NCI-H1694 (cell line): ENCODE data around the gene IFIH1.

Experiments used
- DNase-seq: peaks from one replicate; lab custom pipeline; 2025; lab: John Stamatoyannopoulos, UW

IFIH1 gene

GRCh38 chr2:162257425-162257824 lies 61.1 kb downstream of the IFIH1 start:
- no peak for DNase-seq

- no peak for DNase-seq
Measured at GRCh38 chr2:162256591-162256991, 61.9 kb downstream of the IFIH1 start.

DNA sequence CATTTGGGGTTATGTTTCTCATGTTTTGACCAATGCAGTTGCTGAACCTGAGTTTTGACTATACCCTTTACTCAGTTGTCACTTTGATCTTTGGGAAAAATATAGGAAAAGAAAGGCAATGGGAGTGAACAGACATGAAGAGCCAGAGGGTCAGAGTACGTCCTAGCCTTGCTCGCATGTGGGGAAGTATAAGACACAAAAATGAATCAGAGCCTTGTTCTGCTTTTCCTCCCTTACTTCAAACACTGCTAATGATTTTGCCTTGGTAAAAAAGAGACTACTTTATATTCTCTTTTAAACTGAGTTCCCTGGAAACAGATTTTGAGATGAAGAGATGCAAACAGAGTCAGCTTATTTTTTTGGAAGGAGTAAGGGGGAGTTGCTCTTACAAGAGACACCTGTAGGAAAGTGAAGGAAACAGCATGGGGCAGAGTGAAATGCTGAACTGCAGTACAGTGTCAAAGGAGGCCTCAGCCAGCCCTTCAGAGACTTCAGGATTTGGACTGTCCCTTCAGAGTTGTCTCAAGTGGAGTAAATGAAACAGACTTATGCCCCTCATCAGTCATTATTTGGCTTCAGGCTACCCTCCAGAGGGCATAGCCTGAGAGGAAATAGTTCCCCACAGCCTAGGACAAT lies 64.1 kb downstream of the IFIH1 start:
- DNase-seq: no peak

DNA sequence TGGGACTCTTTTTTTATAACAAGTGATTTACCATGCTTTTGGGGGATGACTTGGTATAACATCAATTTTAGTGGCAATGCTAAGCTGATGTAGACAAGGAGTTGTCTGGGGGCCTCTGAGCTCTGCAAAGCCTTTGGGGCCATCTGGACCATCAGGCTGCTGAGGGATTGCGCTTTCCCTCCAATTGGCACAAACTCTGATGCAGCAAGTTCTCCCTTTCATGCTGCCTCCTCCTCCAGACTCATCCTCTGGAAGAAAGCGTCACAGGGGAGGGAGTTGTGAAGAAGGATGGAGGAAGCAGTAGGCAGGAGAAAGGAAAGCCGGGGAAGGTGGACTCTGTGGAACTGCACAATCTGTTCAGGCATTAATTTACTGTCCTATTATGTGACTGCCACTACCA lies 65.0 kb downstream of the IFIH1 start:
- no peak for DNase-seq

DNA sequence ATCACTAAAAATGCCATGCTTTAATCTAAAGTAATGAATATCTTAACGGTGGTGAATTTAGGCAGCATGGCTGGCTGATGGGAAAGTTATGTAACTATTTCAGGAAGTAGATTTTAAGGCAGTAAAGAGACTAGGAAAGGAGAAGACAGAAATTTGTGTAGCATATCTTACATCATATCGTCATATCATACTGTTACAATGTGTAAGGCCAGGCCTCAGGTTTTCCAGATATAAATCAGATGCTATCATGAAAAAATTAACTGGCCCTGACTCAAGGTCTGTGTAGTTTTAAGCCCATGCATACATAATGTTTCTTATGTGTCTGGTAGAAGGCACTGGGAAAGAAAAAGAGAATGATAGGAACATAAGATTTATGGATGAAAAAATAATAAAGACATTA lies 66.3 kb downstream of the IFIH1 start:
- no peak for DNase-seq

DNA sequence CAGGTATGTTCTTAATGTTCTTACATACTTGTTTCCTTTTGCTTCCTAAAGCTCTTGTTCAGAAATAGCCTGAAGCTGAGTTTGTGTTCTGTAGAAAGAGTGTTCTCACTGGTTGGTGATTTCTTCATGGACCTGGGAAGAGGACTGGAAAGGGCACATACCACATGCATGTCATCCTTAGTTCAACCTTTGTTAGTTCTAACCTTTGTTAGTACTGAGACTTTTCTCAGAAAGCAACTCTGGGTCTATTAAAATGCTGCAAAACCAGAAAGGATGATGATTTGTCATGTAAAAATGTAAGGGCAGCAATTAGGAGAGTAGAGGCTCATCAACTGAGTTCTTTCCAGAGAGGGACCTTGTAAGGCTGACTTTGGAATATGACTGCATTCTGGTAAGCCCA lies 72.7 kb downstream of the IFIH1 start:
- DNase-seq: no peak

- DNase-seq: no peak
Measured at GRCh38 chr2:162245061-162245460, 73.4 kb downstream of the IFIH1 start.

DNA sequence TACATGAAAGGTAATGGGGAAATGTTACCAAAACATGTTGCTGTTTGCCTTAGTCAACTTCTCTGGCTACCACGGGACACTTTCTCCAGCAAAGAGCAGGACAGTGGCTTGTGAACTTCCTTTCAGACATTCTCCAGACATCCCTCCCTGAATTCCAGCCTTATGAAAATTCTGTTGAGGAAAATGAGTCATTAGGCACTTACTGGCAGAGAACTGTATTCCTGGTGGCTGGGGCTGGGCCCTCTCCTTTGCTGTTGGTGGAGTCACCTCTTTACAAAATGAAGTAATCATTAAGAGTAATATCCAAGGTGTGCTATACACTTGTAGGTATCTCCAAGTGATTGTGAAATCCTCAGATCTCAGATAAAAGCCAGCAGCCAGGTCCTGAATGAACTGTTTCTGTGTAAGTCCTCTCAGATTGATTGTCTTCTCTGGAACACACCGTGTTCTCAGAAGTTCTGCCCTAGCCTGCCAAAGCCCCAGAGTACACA lies 73.9 kb downstream of the IFIH1 start:
- DNase-seq: no peak

DNA sequence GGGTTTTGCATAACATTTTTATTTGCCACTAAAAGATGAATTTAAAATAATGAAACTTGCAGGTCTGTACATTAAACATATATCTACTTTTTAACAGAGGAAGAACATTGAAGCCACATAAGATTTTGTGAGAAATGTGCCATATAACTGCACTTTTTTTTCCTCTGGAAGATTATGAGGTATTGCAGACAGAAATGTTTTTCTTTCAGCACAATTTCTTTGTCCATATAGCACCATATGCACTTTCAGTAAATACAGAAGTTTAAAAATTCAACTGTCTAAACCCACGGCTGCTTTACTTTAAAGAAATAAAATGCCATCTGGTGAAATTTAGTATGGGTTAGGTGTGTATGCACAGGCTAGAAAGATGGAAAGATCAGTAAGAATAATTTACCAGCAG lies 74.8 kb downstream of the IFIH1 start:
- no peak for DNase-seq

- DNase-seq: no peak
Measured at GRCh38 chr2:162243294-162243693, 75.2 kb downstream of the IFIH1 start, which contains the start of gene FAP. Gene FAP (minus strand): TSS chr2:162243445. CDS start chr2:162243327, 118 bp downstream.

DNA sequence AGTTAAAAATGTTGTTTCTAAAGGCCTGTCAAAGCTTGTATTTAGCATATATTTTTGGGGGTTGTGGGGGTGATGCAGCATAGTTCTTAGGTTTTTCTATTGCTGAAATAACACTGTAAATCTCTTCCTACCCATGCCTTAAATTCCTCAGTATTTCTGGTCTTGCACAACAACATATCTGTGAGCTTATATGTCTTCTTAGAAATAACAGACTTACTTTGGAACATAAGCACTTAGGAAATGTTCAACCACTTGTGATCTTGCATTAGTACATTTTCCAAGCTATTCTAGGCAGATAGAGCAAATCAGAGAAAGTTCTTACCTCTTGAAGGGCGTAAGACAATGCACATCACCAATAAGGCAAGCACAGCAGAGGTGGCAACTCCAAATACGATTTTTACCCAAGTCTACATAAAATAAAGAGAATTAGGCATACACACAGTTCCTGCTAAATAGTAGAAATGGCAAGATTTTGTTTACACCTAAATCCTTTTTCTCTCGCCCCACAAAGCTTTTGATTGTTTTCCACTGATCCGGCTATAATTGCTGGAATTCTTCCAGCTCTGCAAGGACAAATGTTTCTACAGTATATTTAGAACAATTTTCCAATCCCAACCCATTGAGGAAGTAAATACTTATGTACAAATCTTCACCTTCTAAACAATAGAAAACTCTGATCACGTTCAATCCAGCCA lies 75.8 kb downstream of the IFIH1 start:
- DNase-seq: peak; percentile 10

DNA sequence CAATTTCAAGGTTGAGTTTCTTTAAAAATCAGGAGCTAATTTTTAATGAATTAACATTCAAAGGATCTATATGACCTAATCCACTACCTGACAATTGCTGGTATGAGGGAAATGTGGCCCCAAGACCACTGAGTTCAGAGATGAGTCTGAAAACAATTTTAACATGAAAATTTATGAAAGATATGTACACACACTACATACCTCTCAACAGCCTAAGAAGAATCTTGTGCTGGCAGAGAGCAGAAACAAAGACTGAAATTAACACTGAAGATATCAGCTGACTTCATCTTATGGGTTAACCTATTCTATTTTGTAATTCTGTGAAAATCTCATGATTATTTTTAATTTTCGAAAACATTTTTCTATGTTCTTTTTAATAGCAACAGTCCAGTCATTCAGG lies 76.9 kb downstream of the IFIH1 start:
- no peak for DNase-seq

DNA sequence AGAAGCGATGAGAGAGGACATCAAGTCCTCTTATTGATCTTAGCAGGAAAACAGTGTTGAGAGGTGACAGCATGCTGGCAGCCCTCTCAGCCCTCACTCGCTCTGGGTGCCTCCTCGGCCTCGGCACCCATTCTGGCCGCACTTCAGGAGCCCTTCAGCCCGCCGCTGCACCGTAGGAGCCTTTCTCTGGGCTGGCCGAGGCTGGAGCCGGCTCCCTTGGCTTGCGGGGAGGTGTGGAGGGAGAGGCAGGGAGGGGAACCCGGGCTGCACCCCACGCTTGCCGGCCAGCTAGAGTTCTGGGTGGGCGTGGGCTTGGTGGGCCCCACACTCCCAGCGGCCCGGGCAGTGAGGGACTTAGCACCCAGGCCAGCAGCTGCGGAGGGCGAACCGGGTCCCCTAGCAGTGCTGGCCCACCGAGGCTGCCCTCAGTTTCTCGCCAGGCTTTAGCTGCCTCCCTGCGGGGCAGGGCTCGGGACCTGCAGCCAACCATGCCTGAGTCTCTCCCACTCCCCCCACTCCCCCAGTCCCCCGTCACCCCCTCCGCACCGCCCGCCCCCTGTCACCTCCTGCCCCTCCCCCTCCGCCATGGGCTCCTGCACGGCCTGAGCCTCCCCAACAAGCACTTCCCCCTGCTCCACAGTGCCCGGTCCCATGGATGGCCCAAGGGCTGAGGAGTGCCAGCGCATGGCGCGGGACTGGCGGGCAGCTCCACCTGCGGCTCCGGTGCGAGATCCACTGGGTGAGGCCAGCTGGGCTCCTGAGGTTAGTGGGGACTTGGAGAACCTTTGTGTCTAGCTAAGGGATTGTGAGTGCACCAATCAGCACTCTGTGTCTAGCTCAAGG lies 83.6 kb downstream of the IFIH1 start:
- DNase-seq: no peak

GRCh38 chr2:162233197-162233596 lies 85.3 kb downstream of the IFIH1 start:
- DNase-seq: no peak

GRCh38 chr2:162232671-162233070 lies 85.8 kb downstream of the IFIH1 start:
- DNase-seq: no peak

- DNase-seq: no peak
Measured at GRCh38 chr2:162232027-162232426, 86.5 kb downstream of the IFIH1 start.

DNA sequence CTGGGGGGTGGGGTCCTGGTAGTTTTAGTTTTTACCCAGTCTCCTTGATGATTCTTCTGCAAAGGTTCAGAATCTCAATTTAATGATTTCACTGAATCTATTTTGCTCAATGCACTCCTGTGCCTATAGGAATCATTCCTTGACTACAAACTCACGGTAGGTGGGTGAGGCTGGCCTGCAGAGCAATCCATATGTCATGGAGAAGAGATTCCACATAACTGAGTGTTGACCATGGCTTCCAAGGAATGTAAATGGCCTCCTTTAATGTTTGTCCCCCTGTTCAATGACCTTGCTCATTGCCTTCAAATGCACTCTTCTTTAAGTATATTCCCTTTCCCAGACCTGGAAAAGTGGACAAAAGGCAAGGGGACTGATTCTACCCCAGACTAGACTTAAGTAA lies 87.7 kb downstream of the IFIH1 start:
- no peak for DNase-seq

DNA sequence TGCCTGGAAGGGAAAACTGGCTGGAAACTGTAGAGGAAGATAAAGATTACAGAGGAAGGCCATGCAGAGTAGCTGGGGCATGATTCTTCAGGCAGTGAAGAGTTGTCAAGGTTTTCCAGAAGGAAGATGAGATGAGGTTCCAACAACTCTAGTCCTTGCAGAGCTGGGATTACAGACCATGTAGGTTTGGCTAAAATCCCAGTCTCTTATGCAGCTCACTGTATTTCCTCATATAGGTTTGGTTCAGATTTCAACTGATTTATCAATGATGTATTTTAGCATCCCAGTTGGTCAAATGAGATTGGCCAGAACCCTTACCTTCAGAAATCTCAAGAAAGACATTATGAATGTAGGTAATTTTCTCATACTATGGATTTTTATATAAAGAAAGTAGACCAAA lies 91.6 kb downstream of the IFIH1 start:
- DNase-seq: no peak

DNA sequence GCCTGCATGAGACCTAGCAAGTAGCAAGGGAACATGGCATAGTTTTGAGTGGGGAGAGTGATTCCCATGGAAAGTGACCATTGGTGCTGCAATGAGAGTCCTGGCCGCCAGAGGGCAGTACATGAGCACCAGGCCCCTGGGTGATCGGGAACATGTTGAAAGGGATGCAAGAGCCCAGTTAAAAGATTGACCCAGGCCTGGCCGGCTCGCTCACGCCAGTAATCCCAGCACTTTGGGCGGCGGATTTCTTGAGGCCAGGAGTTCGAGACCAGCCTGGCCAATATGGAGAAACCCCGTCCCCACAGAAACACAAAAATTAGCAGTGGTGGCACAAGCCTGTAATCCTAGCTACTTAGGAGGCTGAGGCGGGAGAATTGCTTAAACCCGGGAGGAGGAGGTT lies 97.4 kb downstream of the IFIH1 start:
- no peak for DNase-seq

GRCh38 chr2:162220368-162220767 lies 98.1 kb downstream of the IFIH1 start:
- no peak for DNase-seq

DNA sequence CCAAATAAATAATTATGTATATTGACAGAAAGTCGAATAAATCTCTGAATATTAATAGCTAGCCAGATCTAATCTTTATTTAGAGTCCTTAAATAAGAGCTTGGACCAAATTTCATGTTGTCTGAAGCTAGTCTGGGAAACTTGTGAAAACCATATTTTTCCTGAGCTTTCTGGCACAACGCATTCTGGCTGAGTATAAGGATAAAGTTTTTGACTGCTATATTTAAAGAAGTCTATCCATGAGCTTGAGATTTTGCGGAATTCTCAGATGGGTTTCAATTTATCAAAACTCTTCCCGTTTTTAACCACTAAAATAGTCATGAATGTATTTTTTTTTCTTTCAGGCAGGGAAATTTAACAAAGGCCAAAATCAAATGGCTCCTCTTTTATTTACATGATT lies 99.1 kb downstream of the IFIH1 start:
- no peak for DNase-seq

DNA sequence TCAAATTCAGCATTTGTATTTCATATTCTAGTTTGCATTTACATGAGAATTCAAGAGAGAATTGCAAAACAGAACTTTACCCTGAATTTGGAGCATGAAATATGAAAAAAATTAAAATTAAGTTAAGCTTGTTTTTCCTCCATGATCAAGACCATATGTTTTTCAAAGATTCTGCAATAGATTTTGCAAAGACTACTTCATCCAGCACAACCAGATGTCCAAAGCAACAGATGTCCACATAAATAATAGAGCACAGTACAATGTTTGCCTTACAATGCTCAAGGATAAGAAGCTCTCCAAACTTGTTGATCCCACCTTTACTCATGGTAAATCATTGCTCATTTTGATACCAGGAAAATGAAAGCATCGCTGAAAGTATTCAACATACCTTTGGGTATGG lies 100.9 kb downstream of the IFIH1 start:
- no peak for DNase-seq
